ENCODE measurements around the gene LYRM1. TPM values are rescaled to one million over a fixed set of nuclear protein-coding genes. Genes with fewer than 3 reads are reported as not detected.

LYRM1 gene, protein sequence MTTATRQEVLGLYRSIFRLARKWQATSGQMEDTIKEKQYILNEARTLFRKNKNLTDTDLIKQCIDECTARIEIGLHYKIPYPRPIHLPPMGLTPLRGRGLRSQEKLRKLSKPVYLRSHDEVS
- 10 to 100 TPM; 30.2 to 43.0 TPM for total RNA-seq
- 87.2 TPM for polyA plus RNA-seq (ENCODE audit: insufficient read depth, low read depth, low replicate concordance)
- long read RNA-seq, donor 1, partial matches to known transcripts: 14 of 24 reads
- long read RNA-seq, donor 1, other reads (novel, unspliced or antisense): 0 of 24 reads
- long read RNA-seq, donor 2, partial matches to known transcripts: 0 of 4 reads
- long read RNA-seq, donor 2, other reads (novel, unspliced or antisense): 0 of 4 reads

DNA sequence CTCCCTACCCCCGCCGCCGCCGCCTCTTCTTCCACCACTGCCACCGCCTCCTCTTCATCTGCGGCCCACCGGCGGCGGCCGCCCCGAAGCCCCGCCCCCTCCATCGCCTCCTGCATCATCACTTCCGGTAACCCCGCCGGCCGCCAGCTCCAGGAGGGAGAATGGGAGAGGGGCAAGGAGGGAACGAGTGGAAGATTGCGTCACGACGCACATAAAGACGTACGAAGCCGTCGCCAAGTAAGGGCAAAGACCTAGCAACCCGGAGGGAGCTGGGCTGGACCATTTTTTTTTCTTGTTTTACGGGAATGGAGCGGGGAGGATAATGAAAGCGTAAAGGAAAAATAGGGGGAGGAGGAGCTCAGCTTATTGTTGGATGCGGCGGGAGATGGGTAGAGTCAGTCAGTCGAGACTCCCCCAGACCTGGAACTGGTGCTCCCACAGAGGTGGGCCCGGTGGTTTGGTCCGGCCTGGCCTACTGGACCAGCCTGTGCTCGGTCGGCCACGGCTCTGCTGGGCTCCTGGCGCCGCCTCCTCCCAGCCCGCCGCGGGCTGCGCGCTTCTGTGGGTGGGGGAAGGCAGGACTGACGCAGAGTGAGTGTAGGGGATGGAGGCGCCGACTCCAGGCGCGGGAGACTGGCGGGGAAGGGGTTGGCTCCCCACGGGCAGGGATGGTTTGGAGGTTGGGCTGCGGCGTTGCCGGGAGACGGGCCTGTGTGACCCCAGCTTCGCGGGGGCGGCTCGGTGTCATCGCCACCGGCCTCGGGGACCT lies at the start of gene LYRM1, which contains the start of gene DCUN1D3:
Gene LYRM1, plus strand, starts transcription at position 473 of the 769 bp plus-strand sequence. CDS start 14,785 bp downstream, outside the sequence.
Gene DCUN1D3, minus strand, starts transcription at position 60 of the 769 bp plus-strand sequence. CDS start 37,820 bp downstream, outside the sequence.
- no peaks in the 10 kb centered on the region for H3K27me3 ChIP-seq
- H3K27ac ChIP-seq: peak within 1 kb of the TSS; percentile 92 to 95
- peak; percentile 99 for DNase-seq
- TF ChIP-seq, protein P1, sequence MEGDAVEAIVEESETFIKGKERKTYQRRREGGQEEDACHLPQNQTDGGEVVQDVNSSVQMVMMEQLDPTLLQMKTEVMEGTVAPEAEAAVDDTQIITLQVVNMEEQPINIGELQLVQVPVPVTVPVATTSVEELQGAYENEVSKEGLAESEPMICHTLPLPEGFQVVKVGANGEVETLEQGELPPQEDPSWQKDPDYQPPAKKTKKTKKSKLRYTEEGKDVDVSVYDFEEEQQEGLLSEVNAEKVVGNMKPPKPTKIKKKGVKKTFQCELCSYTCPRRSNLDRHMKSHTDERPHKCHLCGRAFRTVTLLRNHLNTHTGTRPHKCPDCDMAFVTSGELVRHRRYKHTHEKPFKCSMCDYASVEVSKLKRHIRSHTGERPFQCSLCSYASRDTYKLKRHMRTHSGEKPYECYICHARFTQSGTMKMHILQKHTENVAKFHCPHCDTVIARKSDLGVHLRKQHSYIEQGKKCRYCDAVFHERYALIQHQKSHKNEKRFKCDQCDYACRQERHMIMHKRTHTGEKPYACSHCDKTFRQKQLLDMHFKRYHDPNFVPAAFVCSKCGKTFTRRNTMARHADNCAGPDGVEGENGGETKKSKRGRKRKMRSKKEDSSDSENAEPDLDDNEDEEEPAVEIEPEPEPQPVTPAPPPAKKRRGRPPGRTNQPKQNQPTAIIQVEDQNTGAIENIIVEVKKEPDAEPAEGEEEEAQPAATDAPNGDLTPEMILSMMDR (IDR thresholded peaks at IDR 0.05): no peak
- TF ChIP-seq POLR2A (IDR thresholded peaks at IDR 0.05): peak; percentile 22
- H3K4me3 ChIP-seq: peak within 1 kb of the TSS; percentile 81 to 85
- intact Hi-C loops (cut with DNase I; ENCODE audit: low total_unique reads): loop anchor here (10.0 kb wide), 1 partner anchor 46 kb away; no protein-coding TSS in a partner anchor
- H3K36me3 ChIP-seq (ENCODE audit: low read depth, missing control alignments): no peaks in the 10 kb centered on the region
- peaks cover 33% of the 10 kb centered on the region for H3K4me1 ChIP-seq
- whole genome bisulfite sequencing, 2 donors: 1% methylated on average over 27 to 62 of the region's 62 CpGs
- H3K9me3 ChIP-seq: no peaks in the 10 kb centered on the region

DNA sequence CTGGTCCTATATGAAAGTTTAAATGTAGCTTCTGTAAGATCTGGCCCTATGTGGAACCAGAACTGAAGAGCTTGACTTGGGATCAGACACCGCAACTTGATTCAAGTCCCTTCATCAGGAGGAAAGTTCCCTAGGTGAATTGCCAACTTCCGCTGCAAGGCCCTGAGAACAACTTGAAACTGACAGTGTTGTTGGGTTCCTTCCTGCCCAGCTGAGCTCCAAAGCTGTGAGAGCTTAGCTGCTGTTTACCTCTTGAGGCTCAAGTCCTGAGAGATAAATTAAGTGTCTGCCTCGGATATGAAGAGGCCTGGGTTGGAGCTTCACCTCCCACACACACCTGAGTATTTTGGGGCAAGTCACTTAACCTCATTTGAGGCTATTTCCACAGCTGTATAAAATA lies 49.6 kb upstream of the LYRM1 start:
- Histone ChIP-seq H3K27me3 (no peaks in the 10 kb centered on the region), H3K4me3 (no peak overlapping the region), H3K4me1 (peaks cover 39% of the 10 kb centered on the region), H3K27ac (peak overlapping the region; percentile 68 to 76), H3K9me3 (no peaks in the 10 kb centered on the region), H3K36me3 (ENCODE audit: low read depth, missing control alignments) (no peaks in the 10 kb centered on the region)
- no peak for DNase-seq
- 50 to 64% methylated on average over 3 of the region's 3 CpGs for WGBS, 2 donors
- intact Hi-C loops (cut with DNase I; ENCODE audit: low total_unique reads): loop anchor here (10.0 kb wide), 1 partner anchor 54 kb away; the partner anchor contains the start of genes DCUN1D3 and LYRM1
- TF ChIP-seq, protein P1 (IDR thresholded peaks at IDR 0.05): no peak
- TF ChIP-seq POLR2A (IDR thresholded peaks at IDR 0.05): no peak

DNA sequence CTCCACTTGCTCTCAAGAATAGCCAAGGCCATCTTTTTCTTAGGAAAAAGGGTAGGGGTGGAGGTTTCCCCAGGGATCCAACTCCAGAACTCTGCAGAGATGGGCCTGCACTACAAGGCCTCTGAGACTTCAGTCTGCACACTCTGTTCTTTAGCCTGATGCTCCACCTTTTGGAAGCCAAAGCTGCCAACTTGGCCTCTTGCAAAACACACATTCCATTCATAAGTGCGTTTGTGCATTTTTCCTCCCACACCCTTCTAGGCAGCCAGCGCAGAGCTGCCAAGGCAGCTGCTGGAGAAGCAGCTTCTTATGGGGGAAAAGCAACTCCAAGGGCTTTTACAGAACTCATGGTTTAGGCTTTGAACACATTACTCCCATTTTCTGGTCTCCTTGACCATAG lies 49.0 kb upstream of the LYRM1 start:
- H3K27ac ChIP-seq: peak overlapping the region; percentile 68 to 76
- 18 to 34% methylated on average over 2 of the region's 2 CpGs for WGBS, 2 donors
- no peak overlapping the region for H3K4me3 ChIP-seq
- H3K4me1 ChIP-seq: peaks cover 39% of the 10 kb centered on the region
- H3K9me3 ChIP-seq: no peaks in the 10 kb centered on the region
- intact Hi-C loops (cut with DNase I; ENCODE audit: low total_unique reads): loop anchor here (10.0 kb wide), 1 partner anchor 53 kb away; the partner anchor contains the start of genes DCUN1D3 and LYRM1
- DNase-seq: peak; percentile 92
- H3K27me3 ChIP-seq: no peaks in the 10 kb centered on the region
- TF ChIP-seq POLR2A (IDR thresholded peaks at IDR 0.05): no peak
- TF ChIP-seq, protein P1 (IDR thresholded peaks at IDR 0.05): peak in 1 of 3 experiments; percentile 3
- H3K36me3 ChIP-seq (ENCODE audit: low read depth, missing control alignments): no peaks in the 10 kb centered on the region

DNA sequence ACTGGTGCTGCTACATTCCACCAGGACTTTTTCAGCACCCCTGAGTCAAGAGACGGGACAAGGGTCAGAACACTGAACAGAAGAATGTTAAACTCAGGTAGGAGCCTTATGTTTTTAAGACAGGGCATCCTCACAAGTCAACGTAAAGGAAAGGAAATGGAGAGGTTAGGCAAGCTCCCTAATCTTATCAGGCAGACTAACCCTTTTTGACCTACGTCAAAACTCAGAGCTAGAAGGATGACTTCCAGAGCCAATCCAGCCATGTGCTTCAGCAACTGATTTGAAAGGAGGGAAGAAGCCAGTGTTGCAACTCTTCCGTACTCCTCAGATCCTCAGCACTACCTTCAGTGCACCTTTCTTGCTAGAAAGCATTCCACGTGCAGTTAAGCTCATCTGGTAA lies 47.4 kb upstream of the LYRM1 start:
- H3K36me3 ChIP-seq (ENCODE audit: low read depth, missing control alignments): no peaks in the 10 kb centered on the region
- H3K9me3 ChIP-seq: no peaks in the 10 kb centered on the region
- intact Hi-C loops (cut with DNase I; ENCODE audit: low total_unique reads): loop anchor here (10.0 kb wide), 1 partner anchor 52 kb away; the partner anchor contains the start of genes DCUN1D3 and LYRM1
- DNase-seq: no peak
- WGBS, 2 donors: 71 to 79% methylated on average over 5 of the region's 5 CpGs
- peaks cover 48% of the 10 kb centered on the region for H3K4me1 ChIP-seq
- H3K4me3 ChIP-seq: no peak overlapping the region
- TF ChIP-seq POLR2A (IDR thresholded peaks at IDR 0.05): no peak
- TF ChIP-seq, protein P1 (IDR thresholded peaks at IDR 0.05): no peak
- H3K27me3 ChIP-seq: no peaks in the 10 kb centered on the region
- H3K27ac ChIP-seq: peak overlapping the region in 1 of 2 donors; percentile 37

Measured in testis (tissue), 5 donors.